ENCODE measurements around the gene ATP6V0D1.
A peak's percentile ranks its signal among the peaks of the same experiment; 100 is the strongest.

Gene ATP6V0D1

DNA sequence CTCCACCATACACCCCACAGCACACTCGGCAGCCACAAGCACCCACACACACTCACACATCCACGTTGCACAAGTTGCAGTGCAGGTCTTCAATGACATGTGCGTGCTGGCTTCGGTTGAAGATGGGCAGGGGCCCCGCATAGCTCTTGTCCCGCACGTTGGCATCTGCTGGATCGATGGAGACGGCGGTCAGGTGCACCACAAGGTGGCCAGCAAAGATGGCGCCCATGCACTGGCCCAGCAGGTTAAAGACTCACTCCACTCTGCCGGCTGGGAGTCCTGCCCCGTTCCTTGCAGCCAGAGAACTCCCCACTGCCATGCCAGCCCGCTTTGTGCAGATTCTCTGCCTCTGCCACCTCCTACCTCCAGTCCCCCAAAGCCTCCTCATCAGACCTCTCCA is 80.1 kb downstream of the ATP6V0D1 start:
- DNase-seq: no peak

DNA sequence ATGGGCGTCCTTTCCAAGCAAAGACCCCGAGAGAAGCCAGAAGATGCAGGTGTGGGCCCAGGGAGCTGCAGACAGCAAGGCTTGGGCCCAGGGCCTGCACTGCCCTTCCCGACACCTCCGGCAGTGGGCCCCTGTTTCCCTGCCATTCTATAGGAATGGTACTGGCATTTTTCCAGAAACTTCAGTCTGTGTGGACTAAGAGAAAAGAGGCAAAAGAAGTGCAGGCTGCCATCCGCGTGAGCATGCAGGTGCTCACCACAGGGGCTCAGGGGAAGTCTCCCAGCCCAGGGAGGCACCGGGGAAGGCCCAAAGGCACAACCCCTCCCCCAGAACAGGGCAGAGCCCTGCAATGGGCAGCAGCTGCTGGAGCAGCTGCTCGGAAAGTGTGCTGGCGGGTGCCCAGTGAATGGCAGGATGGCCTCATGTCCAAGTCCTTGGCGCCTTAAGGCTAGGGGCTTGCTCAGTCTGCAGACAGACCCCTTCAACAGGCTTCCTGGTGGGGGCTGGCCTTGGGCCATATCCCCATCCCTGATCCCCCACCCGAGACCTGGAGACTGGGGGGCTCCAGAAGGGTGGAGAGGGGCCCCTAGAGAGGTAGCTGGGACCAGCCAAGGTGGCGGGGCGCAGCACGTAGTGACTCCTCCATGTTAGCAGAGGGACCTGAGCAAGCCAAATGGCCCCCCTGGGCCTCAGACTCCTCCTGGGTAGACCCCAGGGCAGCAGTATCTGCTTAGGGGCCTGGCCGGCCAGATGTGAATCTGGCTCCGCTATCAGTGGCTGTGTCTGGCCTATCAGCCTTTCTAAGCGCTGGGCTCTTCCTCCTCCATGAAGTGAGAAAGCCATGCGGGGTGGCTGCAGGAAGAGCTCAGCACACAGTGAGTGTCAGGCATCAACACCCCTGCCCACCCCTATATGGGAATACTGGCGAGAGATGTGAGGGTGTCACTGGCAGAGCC is 80.9 kb downstream of the ATP6V0D1 start:
- DNase-seq: peak; percentile 31

DNA sequence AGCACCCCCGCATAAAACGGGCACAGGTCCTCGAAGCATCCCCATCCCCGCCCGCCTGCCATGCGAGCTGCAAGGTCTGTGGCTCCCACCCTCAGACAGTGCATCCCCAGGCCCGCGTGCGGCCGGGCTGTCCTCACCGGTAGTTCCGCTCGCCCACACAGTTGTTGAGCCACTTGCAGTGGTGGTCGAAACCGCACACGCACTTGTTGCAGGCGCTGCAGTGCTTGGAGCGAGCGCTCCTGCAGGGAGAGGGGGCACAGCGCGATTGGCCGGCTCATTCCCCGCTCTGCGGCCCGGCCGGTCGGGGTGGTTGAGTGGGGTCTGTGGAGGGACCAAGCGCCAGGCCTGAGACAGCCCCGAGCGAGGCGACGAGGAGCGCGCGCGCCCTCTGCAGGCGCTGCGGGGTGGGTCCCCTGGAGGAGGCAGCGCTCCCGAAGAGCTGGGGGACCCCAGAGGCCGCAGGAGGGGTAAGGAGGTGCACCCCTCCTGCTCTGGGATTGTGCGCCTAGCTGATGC is 81.7 kb downstream of the ATP6V0D1 start:
- DNase-seq: no peak

DNA sequence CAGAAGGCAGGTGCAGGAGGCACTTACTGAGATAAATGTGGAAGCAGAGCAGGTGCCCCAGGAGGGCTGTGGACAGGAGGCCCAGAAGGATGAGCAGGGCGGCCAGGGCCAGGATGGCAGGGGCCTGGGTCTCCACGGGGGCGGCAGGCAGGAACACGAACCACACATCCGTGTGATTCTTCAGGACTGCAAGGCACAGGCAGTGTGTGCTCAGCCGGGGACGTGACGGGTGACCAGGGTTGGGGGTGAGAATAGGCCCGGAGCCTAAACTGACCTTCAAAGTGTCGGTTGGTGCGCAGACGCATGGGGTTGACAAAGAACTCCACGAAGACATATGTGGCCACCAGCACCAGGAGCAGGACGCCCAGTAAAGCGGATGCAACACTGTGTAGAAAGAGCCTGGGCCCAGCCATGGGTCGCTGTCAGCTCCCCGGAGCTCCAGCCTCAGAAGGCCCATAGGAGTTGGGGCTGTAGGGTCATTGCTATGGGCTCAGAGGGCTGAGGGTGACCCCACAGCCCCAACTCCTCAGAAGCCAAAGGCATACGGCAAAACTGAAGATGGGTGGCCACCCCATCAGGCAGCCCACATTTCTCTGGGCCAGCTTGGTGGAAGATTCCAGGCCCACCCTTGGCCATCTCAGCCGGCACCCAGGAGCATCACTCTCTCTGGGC is 82.3 kb downstream of the ATP6V0D1 start:
- no peak for DNase-seq

DNA sequence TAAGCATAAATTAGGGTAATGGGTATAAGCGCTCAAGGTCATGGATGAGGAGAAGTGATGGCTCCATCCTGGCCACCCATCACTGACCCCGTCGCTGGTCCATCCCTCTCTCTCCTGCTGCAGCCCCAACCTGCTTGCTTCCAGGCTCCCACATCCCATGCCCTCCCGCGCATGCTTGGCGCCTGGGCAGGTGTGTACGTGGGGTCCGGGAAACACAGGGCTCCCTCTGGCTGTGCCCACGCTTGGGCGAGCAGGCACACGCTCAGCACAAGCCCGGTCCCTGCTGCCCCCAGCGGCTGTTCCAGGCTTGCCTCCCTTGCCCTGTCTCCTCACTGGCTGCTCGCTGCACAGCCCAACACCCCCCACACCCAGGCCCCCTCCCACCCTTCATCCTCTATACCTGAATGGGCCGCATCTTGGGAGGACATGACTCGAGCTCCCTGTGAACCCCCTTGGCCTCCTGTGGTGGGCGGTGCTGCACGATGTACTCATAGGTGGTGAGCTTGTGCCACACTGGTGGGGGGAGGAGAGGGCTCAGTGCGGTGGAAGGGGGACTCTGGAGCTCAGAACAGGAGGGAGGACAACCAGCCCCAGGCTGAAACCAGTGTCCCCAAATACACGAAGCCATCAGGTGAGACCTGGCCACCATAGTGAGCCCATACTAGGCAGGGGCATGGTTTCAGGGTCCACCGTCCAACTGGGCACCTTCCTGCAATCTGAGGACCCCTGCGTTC is 83.0 kb downstream of the ATP6V0D1 start:
- DNase-seq: no peak

DNA sequence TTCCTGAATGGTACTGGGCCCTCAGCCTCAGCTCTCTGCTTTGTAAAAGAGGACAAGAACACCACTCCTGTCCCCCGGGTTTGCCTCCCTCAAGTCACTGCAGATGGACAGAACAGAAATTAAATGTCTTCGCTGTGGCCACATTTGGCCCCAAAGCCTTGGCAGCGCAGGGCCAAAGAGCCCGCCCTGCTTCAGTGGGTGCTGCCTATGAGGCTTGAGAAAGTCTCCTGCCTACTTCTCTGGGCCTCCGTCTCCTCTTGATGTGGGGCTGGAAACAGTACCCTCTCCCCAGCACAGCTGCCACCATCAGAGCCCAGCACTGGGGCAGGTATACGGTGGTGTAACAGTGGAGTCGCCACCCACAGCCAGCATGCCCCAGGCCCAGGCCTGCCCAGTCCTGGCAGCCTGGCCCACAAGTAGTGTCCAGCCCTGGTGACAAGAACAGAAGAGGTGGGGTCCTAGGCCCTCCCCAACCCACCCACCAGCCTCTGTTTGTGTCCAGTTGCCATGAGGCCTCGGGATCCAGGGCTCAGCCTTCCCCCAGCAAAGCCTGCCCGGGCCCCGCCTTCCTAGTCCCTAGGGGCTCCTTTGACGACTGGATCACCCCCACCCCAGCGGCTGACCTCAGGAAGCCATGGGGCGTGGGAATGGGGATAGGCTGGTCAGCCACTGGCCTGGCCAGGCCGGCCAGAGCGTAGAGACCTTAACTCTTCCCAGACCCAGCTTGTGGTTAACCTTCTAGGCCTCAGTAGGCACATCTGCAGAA is 83.7 kb downstream of the ATP6V0D1 start:
- DNase-seq: no peak

DNA sequence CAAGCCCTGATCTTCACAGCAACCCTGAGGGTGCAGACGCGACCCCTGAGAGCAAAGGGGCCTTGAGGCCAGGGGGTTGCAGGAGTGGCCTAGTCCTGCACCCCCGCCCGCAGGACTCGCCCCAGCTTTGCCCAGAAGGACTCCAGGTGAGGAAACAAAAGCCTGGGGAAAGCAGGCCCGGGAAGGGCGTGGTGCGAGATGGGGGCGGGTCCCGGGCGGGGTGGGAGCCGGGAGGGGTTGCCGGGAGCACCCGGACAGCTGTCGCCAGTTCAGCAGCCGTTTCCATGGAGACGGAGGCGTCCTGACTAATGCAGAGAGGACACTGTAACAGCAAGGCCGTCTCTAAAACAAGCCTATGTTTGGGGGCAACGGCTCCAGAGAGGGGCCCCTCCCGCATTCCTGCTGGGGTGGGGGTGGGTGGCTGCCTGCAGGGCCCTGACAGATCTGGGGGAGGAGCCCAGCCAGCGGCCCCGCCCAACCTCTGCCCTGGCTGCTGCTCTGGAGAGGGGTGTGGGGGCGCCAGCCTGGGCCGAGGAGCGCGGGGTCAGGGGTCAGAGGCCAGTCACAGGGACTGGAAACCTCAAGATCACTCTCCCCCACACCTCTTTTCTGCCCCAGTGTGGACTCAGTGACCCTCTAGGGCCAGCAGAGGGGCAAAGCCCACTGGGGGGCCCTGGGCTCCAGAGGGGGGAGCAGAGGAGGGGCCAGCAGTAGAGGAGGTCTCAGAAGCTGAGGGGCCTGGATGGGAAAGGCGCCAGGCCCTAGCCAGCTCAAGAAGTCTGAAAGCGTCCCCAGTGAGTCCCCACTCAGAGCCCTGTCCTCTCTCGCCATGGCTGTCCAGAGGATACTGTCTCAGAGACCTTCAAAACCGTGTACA is 84.6 kb downstream of the ATP6V0D1 start:
- peak; percentile 76 for DNase-seq

DNA sequence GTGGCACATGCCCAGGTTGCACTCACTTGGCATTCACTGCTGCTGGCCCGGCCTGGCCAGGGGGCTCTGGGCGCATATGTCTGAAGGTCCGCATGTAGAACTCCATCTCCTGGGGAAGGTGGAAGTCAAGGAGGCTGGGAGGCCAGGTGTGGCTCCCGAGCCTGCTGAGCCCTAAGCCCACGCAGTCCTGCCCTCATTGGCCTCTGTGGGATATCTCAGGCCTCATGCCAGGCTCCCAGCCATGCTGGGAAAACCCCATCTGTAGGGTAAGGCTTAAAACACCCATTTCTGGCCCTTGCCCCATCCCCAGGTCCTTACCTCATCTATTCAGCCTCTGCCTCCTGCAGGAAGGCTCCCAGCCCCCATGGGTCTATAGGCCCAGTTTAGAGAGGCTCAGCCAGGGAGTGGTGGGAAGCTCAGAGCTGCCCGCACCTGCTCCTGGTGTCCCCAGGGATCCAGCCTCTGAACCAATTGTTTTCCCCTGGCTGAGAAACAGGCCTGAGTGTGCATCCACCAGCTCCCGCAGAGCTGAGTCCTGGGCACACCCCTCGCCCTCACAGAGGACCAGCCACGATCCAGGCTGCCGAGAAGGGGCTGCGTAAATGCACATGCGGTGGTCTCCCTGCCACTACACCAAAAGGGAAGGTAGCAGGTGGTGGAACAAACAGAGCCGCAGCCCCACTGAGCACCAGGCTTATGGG is 85.3 kb downstream of the ATP6V0D1 start:
- peak; percentile 15 for DNase-seq

DNA sequence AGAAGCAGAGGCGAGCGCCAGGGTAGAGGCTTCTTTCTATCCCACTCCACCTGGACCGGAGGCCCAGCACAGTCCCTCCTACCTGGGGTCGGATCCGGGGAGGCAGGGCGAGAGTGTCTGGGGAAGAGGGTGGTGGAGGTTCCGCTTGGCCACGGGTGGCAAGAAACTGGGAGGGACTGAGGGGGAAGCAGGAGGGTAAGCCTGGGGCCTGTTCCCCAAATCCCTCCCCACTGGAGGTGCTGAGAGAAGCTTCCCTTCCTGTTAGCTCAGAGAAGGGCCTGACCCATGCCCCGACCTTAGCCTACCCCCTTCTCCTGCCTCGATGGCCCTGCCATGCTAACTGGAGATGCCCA is 85.9 kb downstream of the ATP6V0D1 start:
- no peak for DNase-seq

DNA sequence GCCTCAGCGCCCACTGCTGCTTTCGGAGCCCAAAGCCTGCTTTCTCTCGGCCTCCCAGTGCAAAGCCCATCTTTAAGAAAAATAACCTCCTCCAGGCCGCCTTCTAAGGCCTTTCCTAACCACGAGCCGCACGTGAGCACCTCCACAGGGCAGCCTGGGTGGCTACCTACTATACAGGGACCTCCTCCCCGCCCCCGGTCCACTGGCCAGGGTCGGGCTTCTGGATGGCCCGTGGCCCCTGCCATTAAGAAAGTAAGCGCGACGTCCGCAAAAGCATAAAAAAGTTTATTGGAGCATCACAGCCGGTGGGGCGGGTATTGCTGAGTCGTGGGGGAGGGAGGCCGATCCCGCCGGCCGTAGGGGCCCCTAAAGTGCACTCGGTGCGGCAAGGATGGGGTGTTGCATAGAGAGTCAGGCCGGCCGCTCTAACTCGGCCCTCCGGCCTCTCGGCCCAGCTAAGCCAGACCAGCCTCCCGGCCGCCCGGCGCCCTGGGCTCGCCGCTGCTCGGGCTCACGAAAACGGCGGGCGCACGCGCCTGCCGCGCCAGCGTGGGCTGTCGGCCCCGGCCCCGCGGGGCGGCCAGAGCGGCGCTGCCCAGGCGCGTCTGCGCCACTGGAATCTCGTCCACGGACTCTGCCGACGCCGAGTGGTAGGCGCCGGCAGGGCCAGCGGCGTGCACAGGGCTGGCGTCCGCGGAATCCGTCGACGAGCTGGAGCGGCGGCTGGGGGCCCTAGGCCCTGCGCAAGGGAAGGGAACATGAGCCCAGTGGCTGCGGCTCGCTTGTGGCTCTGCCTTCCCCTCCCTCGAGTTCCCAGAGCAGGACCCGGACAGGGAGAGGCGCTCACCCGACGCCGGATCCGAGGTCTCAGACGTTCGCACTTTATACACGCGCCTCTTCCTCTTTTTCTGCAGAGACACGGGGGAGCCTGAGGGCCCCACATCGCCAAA is 86.5 kb downstream of the ATP6V0D1 start:
- DNase-seq: no peak

DNA sequence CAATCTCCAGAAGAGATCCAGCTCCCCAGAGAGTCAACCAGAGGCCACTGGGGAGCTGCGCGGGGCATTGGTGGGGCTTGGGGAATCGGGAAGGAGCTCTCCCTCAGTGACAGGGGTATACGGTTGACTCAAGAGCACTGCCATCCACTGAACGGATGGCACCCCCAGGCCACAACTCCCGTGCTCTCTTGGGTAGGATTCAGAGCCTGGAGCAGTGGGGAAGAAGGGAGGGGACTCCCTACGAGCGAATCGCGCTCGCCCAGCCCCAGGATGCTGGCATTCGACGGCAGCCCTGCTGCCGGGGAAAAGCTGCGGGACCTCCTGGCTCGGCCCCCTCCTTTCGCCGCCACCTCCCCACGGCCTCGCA is 87.2 kb downstream of the ATP6V0D1 start:
- DNase-seq: no peak

DNA sequence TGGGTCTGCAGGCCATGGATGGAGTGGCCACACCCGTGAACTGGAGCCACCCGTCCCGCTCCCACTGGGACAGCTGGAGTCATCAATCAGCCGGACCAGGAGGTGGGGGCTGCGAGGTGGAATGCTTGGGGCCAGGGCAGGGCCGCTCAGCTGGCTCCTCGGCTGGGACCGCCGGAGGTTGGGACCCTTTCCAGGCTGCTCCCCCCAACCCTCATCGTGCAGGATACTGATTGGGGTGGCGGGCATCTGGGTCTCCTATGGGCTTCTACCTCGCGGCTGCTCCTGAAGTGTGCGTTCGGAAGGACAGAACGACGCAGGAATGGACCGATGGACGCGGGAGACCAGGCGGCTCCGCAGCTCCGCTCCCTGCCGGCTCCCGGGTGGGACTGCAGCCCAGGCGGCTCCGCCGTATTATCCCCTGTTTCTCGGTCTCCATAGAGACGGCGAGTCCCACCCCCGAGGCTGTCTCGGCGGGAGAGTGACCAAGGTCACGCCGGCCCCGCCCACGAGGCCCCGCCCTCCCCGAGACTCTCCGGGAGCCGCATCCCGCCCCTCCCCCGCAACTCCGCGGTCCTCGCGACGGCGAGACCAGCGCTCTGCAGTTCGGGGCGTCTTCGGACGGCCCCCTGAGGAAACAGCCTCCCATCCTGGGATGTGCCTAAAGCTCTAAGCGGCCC is 87.7 kb downstream of the ATP6V0D1 start, which contains the start of gene TPPP3:
TSS of gene TPPP3 (minus strand) at position 388 of the 677 bp plus-strand sequence. CDS start 2,387 bp downstream, outside the sequence.
- peak; percentile 61 for DNase-seq

DNA sequence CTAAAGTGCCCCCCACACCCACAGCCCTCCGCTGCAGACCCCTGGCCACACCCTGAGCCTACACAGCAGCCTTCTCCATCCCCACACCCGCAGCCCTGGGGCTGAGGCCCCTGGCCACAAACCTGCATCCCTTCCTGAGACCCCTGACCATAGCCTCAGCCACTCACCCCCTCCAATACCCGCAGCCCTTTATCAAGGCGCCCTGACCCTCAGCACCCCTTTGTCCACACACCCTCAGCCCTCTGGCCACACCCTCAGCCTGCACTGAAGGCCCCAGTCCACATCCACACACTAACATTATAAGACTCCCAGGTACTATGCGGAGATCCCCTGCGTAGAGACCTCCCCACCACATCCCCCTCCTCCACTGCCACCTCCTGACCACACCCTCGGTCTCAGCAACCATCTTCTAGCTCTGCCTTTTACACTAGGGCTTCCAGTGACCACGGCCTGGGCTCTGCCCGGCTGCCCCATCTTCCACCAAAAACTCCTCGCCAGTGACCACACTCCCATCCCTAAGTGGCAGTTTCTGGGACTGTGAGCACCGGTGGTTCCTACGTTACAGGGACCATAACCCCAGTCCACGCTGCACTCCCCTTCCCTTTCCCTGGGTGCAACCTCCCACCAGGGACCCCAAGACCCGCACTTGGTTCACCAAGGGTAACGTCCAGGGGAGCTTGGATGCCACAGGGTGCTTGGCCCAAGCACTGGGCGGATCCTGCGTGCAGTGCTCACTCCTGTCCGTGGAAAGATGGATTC is 88.5 kb downstream of the ATP6V0D1 start:
- DNase-seq: no peak

DNA sequence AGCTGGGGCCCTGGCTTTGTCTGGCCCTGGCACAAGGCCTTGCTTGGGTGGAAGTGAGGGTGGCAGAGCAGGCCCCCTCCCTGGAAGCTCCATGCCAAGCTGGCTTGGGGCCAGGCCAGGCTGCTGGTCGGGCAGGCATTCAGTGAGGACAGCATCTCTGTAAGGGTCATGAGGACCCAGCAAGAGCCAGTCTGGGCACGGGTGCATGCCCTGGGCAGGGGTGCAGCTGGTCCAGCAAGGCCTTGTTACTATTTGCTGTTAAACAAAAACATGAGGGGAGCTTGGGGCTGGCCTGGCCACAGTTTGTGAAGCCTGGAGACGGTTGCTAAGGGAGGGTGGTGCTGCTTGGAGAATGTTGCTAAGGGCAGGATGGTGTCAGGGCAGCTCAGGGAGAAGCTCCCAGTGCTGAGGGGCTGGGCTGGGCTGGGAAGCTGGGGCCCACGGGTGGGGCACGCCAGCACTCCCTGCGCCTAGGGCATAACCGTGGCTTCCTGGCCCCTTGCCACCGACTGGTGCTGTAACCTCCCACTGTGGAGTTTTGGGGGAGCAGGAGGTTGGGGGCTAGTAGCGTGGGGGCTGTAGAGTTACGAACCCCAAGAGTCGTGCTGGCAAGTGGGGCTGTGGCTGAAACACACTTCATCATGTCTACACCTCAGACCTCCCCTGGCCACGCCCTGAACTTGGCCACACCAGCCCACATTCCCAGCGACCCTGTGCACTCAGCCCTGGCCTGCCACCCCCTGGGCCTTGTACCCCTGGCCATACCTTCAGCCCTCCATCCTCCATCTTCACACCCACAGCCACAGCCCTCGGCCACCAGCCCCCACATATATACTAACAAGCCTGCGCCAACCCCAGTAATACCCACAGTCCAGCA is 89.3 kb downstream of the ATP6V0D1 start:
- DNase-seq: no peak

DNA sequence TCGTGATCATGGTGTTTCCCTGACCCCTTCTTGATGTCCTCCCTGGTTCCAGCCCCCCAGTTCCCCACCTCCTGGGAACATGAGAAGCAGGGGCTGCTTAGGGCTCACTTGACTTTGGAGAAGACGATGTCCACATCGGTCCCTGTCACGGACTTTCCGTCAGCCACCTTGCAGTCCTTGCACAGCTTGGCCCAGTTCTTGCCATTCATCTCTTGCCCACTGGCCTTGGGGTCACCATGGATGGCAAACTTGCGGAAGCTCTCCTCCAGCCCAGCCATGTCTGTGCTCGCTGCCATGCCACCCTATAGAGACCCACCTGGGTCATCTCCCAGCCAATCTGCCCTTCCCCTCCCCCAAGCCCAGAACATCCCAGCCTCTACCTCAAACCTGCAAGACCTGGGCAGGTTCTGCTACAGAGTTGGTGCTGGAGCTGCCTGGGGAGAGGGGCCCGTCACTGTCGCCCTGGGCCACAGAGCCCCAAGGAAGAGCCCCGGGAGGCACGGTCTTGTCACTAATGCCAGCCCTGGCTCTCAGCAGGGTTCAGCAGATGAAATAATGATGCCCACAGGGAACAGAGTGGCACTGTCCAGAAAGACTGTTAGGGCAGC is 90.0 kb downstream of the ATP6V0D1 start:
- no peak for DNase-seq

DNA sequence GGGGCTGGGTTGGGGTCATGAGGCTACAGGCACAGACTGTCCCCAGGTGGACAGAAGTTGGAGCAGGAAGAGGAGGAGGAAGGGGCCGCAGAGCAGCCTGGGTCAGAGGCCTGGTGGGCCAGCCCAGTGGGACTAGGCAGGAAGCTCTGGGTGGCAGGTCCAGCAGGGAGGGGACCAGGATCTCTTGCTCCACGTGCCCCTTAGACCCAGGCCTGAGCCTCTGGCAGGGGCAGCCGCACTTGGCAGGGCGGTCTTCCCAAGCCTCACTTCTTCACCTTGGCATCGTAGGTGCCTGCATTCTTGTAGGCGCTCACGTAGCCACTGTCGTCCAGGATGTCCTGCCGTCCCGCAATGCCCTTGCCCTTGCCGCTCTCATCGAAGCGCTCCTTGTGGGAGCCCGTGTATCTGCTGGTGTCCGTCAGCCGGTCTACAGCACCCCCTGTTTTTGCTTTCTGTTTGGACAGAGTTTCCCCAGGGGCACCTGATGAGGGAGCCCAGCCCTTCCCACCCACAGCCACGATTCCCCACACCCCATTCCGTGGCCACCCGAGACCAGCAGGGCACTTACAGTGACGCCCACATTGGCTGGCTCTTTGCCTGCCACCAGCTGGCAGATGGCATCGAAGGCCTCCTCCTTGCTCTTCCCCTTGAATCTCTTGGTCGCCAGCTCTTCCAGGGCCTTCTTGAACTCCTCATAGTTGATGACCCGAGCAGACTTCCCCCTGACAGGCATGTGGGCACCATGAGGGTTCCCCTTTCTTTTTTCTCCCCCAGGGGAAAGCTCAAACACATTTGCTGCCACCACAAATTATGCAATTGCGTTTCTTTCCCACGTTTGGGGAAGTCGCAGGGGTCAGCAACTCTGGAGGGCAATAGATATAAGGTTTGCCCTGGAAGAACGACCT is 90.8 kb downstream of the ATP6V0D1 start:
- no peak for DNase-seq

Measured in NCI-H774 (cell line).